B cell (primary cell): Measurements from ENCODE around the gene RABGAP1L.

Experiments
- CTCF ChIP-seq: fragments of 200-600 bp; IDR thresholded peaks from one replicate; pipeline ENCODE4 v1.8.0; 2022; ENCODE audit warnings: antibody characterized with exemption, mild to moderate bottlenecking
- EZH2 ChIP-seq: IDR thresholded peaks from 2 replicates; pipeline ENCODE4 v1.6.1; 2012; ENCODE audit warnings: borderline replicate concordance, low read depth, mild to moderate bottlenecking, moderate library complexity, low read length; ENCODE audit not compliant: insufficient read depth, poor library complexity, severe bottlenecking

DNA sequence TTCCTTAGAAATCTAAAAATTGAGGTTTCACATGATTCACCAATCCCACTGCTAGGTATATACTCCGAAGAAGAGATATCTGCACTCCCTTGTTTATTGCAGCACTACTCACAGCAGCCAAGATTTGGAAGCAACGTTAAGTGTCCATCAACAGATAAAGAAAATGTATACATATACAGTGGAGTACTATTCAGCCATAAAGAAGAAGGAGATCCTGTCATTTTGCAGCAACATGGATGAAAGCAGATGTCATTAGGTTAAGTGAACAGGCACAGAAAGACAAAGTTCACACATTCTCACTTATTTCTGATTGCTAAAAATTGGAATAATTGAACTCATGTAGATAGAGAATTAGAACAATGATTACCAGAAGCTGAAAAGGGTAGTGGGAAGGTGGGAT is 56.4 kb downstream of the RABGAP1L start:
- no peak for TF ChIP-seq CTCF
- no peak for TF ChIP-seq EZH2
